ENCODE data around the gene FOXB2. TPM values are rescaled to one million over a fixed set of nuclear protein-coding genes. Genes with fewer than 3 reads are reported as not detected.
"Not testable (repeated sequence)": the region's sequence is repeated elsewhere in the genome, so short reads cannot be mapped to it uniquely, and the experiment has no call there.

Gene FOXB2
- total RNA-seq, 1 donor from 2014 or later: not detected

DNA sequence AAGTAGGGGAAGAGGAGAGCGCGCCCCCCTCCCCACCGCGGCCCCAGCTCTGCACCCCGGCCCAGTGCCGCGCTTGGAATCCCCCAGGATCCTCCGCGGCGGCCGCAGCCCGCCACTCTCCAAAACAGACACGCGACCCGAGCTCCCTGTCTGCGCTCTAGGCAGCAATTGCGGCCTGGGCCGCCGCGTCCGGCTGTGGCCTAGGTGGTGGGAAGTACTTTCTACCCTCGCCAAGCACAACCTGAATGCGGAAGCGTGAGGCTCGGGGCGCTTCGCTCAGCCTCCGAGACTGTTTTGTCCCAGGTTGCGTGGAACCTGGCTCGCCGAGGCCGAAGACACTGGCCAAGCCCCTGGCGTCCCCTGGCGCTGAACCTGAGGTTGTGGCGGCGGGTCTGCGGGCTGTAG lies 3.3 kb upstream of the FOXB2 start:
- no peak for DNase-seq (ENCODE audit: low spot score)

- DNase-seq (ENCODE audit: low spot score): no peak
These were observed 2.6 kb upstream of the FOXB2 start for GRCh38 chr9:77016526-77017504.

GRCh38 chr9:77017505-77017894 lies 2.0 kb upstream of the FOXB2 start:
- DNase-seq (ENCODE audit: low spot score): no peak

DNA sequence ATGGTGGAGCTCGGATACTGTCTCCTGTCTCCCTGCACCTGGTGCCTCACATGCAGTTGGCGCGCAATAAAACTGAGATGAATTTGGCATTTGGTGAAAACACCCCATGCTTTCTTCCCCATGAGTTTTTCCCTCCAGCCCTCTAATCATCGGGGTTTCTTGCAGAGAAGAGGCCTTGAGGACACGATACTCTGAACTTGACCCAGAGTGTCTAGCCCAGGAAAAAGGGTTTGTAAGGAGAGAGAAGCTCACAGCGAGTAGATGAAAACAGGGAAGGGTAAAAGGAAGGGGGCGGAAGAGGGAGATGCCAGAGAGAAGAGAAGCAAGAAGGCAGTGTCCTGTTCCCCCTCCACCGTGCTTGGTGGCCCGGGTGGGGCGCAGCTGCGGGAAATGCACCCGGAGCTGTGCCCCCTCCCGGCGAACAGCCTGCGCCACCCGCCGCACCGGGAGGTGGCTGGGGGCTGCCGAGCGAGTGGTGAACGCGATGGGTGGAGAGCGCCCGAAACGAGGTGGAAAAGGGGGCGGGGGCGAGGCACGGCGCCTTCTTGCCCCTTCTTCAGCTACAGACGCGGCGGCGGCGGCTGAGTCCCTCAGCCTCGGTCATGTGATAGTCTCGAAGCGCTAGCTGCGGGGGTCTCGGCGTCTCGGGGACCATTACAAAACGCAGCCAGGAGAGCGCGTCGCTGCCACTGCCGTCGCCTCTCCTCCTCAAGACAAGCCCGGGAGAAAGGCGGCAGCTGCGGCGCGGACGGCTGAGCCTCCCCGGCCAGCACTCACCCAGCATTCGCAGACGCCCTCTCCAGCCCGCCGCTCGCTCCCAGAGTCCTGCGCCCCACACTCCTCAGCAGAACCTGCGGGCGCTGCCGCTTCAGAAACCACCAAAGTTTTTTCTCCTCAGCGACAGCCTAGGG lies 1.1 kb upstream of the FOXB2 start:
- no peak for DNase-seq (ENCODE audit: low spot score)

DNA sequence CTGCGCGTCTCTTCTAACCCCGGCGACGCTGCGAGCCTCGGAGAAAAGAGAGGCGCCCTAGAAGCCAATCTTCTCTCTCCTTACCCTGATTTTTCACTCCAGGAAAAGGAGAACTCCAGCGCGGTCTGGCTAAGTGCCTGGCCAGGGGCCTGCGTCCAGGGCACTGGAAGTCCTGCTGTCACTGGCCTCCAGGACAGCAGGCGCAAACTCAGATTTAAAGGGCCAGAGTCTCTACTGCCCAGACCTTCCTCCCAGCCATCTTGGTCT lies 553 bp upstream of the FOXB2 start:
- DNase-seq (ENCODE audit: low spot score): no peak

GRCh38 chr9:77019926-77020412 lies 514 bp downstream of the FOXB2 start:
- no peak for DNase-seq (ENCODE audit: low spot score)

- no peak for DNase-seq (ENCODE audit: low spot score)
These were observed 1.2 kb downstream of the FOXB2 start for GRCh38 chr9:77020413-77021290.

DNA sequence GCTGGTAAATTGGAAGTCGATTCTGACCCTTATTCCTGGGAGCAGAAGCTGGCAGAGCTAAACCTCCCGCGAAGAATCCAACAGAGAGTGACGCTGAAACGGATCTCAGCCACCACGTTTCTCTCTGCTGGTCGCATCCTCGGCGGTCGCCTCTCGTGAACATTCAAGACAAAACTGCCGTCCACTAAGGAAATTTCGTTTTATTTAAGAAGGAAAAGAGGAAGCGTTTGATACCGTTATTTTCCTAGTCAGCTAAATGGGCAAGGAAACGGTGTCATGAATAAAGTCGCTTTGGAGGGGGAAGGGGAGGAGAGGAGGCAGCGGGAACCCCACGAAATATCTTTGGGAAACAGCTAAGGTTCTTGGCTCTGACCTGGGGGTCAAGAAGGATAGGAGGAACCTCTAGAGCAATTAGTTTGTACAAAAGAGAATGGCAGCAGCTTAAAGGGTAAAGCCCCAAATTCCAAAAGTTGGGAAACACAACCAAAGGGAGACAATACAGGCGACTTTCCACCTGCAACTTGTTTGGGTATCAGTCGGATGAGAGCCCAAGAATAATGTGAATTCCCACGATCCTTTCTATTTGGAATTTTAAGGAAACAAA lies 1.9 kb downstream of the FOXB2 start:
- no peak for DNase-seq (ENCODE audit: low spot score)

DNA sequence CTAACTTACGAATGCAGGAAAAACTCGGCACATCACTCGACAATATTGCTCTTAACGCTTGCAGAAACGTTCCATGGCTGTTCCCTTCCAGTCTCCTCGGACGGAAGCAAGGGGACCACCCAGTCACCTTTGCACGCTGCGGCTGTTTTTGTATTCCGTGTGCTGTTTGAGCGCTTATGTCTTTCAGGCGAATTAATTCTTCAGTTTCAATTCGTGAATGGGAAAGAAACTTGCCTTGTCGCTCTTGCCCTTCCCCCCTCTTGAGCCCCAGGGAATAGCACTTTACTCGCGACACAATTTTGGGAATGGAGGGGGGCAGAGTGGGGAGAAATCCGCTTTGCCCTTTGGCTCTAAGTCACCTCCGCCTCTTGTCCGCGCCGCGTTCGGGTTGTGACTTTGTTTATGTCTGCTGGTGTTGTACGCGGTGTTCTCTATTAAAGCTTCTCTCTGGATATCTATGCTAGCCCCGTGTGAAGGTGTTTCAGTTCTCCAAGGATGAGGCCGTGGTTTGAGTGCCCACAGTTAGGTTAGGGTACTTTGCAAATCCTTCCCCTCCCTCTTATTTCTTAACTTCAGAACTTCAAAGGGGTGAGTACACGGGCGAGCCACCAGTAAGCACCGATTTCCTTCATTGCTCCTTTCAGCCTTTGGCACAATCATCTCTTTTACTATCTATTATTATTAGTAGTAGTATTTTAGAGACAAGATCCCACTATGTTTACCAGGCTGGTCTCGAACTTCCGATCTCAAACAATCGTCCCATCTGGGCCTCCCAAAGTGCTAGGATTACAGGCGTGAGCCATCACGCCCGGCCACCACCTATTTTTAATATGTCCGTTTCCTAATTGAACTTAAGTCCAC lies 2.7 kb downstream of the FOXB2 start:
- no peak for DNase-seq (ENCODE audit: low spot score)

- no peak for DNase-seq (ENCODE audit: low spot score)
These were observed 3.5 kb downstream of the FOXB2 start for GRCh38 chr9:77022783-77023440.

DNA sequence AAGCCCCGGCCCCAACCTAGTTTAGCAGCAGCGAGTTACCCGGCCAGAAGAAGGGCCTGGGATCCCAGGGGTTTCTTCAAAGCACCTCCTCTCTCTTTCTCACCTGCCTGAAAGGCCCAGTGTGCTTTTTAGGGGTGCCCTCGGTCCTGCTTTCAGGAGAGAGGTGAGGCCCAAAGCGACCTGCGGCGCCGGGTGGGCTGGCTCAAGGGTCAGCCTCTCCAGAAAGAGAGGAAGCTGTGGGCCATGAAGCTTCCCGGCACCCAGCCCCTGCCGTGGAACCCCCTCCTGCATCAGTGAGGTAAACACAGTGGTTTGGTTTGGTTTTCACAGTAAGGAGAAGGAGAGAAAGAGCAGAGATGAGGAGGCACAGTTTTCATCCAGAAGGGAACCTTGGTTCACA lies 4.3 kb downstream of the FOXB2 start:
- no peak for DNase-seq (ENCODE audit: low spot score)

GRCh38 chr9:77024776-77025545 lies 5.5 kb downstream of the FOXB2 start:
- DNase-seq (ENCODE audit: low spot score): no peak

- no peak for DNase-seq (ENCODE audit: low spot score)
These were observed 9.0 kb downstream of the FOXB2 start for GRCh38 chr9:77028478-77028877.

DNA sequence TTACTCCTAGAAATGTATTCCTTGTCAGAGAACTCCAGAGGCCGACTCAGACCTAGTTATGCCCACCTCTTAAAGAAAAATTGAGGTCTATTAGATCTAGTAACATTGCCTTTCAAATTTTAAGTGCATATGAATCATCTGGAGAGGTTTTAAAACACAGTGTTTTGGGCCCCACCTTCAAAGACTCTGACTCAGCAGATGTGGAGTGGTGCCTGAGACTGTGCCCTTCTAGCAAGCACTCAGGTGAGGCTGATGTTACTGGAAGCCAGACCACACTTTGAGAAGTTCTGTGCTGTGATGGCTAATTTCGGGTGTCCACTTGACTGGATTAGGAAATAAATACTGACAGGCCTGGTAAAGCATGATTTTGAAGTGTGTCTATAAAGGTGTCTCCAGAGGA lies 10.6 kb downstream of the FOXB2 start:
- no peak for DNase-seq (ENCODE audit: low spot score)

DNA sequence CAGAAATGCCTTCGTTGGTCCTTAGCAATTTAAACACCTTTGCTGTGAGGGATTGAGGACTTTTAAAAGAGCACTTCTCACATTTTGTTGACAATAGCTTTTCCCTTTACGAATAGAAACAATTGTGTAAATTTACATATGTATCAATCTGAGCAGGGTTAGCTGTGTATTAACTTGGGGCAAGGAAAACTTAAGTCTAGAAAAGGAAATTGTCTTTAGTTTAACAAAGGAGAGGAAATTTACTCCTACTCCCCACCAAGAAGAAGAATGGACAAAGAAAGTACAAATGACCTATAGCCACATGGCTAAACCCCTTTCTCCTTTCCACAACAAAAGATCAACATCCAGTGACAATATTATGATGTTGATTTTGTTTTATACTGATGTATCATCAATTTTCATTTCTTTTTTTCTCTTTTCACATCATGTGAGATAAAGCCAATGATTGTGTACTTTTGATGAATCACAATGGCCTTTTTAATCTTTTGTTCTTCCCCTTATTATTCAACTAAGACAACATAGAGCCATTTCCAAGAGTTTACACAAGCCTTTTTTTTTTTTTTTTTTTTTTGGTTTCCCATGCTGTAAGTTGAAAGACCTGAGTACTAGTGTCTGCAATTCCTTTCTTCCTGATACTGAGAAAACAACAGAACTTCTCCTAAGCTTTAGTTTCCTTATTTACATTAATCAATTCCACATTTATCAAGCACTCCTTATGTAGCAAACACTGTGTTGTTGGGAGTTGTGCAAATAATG lies 19.0 kb downstream of the FOXB2 start:
- DNase-seq (ENCODE audit: low spot score): no peak

DNA sequence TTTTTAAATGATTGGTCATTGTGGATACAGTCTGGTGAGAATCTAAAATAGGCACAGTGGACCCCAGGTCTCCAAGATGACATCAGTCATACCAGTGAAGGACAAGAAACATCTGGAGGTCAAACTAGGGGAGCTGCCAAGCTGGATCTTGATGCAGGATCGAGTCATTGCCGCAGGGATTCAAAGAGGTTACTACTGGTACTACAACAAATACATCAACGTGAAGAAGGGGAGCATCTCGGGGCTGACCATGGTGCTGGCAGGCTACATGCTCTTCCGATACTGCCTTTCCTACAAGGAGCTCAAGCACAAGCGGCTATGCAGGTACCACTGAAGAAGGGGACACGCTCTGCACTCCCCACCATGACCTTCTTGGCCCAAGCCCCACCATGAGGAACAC lies 20.9 kb downstream of the FOXB2 start:
- no peak for DNase-seq (ENCODE audit: low spot score)

DNA sequence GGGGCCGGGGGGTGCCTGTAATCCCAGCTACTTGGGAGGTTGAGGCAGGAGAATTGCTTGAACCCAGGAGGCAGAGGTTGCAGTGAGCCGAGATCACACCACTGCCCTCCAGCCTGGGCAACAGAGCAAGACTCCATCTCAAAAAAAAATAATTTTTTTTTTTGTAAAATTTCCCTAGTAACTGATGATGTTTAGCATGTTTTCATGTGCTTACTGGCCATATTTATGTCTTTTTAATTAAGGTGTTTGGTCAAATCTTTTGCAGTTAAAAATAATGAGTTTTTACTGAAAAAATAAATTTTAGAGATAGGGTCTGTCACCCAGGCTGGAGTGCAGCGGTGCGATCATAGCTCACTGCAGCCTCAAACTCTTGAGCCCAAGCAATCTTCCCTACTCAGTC lies 24.3 kb downstream of the FOXB2 start:
- DNase-seq (ENCODE audit: low spot score): not testable (repeated sequence)

DNA sequence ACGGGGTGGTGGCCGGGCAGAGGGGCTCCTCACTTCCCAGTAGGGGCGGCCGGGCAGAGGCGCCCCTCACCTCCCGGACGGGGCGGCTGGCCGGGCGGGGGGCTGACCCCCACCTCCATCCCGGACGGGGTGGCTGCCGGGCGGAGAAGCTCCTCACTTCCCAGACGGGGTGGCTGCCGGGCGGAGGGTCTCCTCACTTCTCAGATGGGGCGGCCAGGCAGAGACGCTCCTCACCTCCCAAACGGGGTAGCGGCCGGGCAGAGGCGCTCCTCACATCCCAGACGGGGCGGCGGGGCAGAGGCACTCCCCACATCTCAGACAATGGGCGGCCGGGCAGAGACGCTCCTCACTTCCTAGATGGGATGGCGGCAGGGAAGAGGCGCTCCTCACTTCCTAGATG lies 41.2 kb downstream of the FOXB2 start:
- not testable (repeated sequence) for DNase-seq (ENCODE audit: low spot score)
